Heart left ventricle (tissue), 16 donors: ENCODE data around the gene STRN3. TPM values are rescaled to one million over a fixed set of nuclear protein-coding genes. Genes with fewer than 3 reads are reported as not detected.
A peak's percentile ranks its signal among the peaks of the same experiment; 100 is the strongest.
"Not testable (repeated sequence)": the region's sequence is repeated elsewhere in the genome, so short reads cannot be mapped to it uniquely, and the experiment has no call there.

ENCODE experiments used
- ATAC-seq, 4 donors: fragments of 200-7000 bp; cut with Tn5 transposase; one replicate each; pipeline ENCODE4 v1.9.1; 2020 to 2022; ENCODE audit warnings: moderate library complexity in 4 of 4, mild to moderate bottlenecking in 3 of 4, moderate number of reproducible peaks in 1 of 4
- DNase-seq, 5 donors: peaks; one replicate each; pipeline ENCODE4 v3.0.0-alpha.2; 2020
- H3K27ac ChIP-seq, 12 donors: fragments of 200-600 bp; sonication (generic) in 4 of 12; one replicate each; pipeline versions ENCODE4 v1.5.0 to v1.8.0; 2016 to 2022; ENCODE audit warnings: mild to moderate bottlenecking in 2 of 12
- H3K27me3 ChIP-seq, 9 donors: fragments of 200-600 bp; sonication (generic) in 2 of 9; one replicate each; pipeline versions ENCODE4 v1.5.1 to v1.8.0; 2016 to 2022; ENCODE audit warnings: mild to moderate bottlenecking in 3 of 9
- H3K36me3 ChIP-seq, 9 donors: fragments of 200-600 bp; sonication (generic) in 2 of 9; one replicate each; pipeline versions ENCODE4 v1.5.0 to v1.8.0; 2018 to 2022; ENCODE audit warnings: mild to moderate bottlenecking in 2 of 9
- H3K4me1 ChIP-seq, 12 donors: fragments of 200-600 bp; sonication (generic) in 4 of 12; one replicate each; pipeline versions ENCODE4 v1.5.0 to v1.8.0; 2016 to 2022; ENCODE audit warnings: mild to moderate bottlenecking in 3 of 12
- H3K4me3 ChIP-seq, 12 donors: fragments of 200-600 bp; sonication (generic) in 4 of 12; one replicate each; pipeline versions ENCODE4 v1.5.0 to v1.8.0; 2017 to 2022; ENCODE audit warnings: mild to moderate bottlenecking in 9 of 12, moderate library complexity in 4 of 12
- H3K9me3 ChIP-seq, 12 donors: fragments of 200-600 bp; sonication (generic) in 4 of 12; one replicate each; pipeline versions ENCODE4 v1.5.0 to v1.8.0; 2016 to 2022; ENCODE audit warnings: mild to moderate bottlenecking in 1 of 12
- CTCF ChIP-seq, 12 donors: fragments of 200-600 bp; sonication (generic) in 4 of 12; IDR thresholded peaks; one replicate each; pipeline versions ENCODE4 v1.5.0 to v1.8.0; 2018 to 2022; ENCODE audit warnings: antibody characterized with exemption in 12 of 12, mild to moderate bottlenecking in 5 of 12
- POLR2A ChIP-seq, 2 donors: fragments of 450-650 bp; IDR thresholded peaks; one replicate each; pipeline ENCODE4 v1.6.1; 2017; ENCODE audit warnings: antibody characterized with exemption in 2 of 2, mild to moderate bottlenecking in 2 of 2, moderate library complexity in 2 of 2
- WGBS, 4 donors: extraction: QIAGEN DNeasy Blood & Tissue Kit in 2 of 4; methylation state at CpG; one replicate each; pipeline versions ENCODE4 v1.1.5 to v1.1.7; 2013 to 2018; 5-methylcytosine and 5-hydroxymethylcytosine counted together
- intact Hi-C, 10 donors: fragments of 100-400 bp; cut with DNase I; formaldehyde crosslinking; loops; one replicate each; pipeline versions ENCODE4 v1.11.1 to v1.14.2; 2022
- polyA plus RNA-seq, 2 donors: library from polyadenylated mRNA; stranded (reverse); fragments of 200-250 nt; gene quantifications; one replicate each; pipeline ENCODE4 v1.2.3, GENCODE V29; 2013
- total RNA-seq, 9 donors: library from RNA; depleted of rRNA in 2 of 9; stranded (reverse); fragments of >200 nt in 2 of 9; fragmentation: NEBNext Ultra II Directional in 3 of 9; extraction: Animal tissue kit (Norgen Biotek cat#: 25700) in 3 of 9; gene quantifications; one replicate each; pipeline versions ENCODE4 v1.1.0 to v1.2.4, GENCODE V29; 2016 to 2023
- donor health status: ischemic (EF 13 %, LVEDD 7.1; RV severe dilation, severe dysfunction).
- donor health status: healthy with polysubstance abuse.
- donor health status: DM: no; HTN: yes; CAD: no.
- donor health status: DM: no; HTN: no; CAD: no.
- donor health status: ischemic (EF 25% LVEDD 6.9; RV normal size, moderate dysfunction).
- donor health status: ischemic (EF 25% LVEDD 5.7; RV mildly dilated, moderate dysfunction).
- donor health status: healthy.
- donor health status: DM: yes; HTN: yes; CAD: no.
- donor health status: ischemic (EF 35%, LVEDD 5.7; RV mildly dilated, moderate dysfunction).
- donor health status: nonischemic (EF 11% LVEDD 7.7; RV severe dilation, severe dysfunction).
- donor health status: DM: yes; HTN: yes; CAD: no.
- donor health status: PGD.
- donor health status: ischemic (EF 29% LVEDD 5.4; RV normal size, mild dysfunction).
- donor health status: nonischemic (EF 23%, LVEDD 6.1; RV moderate dilation, normal function).

The STRN3 gene
- total and polyA plus RNA-seq, 11 donors, result 11.0 to 60.3 (median 44.4) TPM

GRCh38 chr14:31070431-31070830, 44.3 kb upstream of the STRN3 start:
- peaks cover 0 to 44% (median 14%) of the 10 kb centered on the region in 9 donors for H3K36me3 ChIP-seq
- H3K4me1 ChIP-seq, result peaks cover 0 to 6% (median 0%) of the 10 kb centered on the region in 12 donors
- H3K4me3 ChIP-seq, result no peak overlapping the region
- WGBS, 4 donors, result 91 to 95% (median 95%) methylated on average over 5 of the region's 5 CpGs
- H3K9me3 ChIP-seq, result peaks cover 0 to 3% (median 0%) of the 10 kb centered on the region in 12 donors
- H3K27me3 ChIP-seq, result no peaks in the 10 kb centered on the region
- intact Hi-C loops, result no loop called here
- no peak for DNase-seq
- H3K27ac ChIP-seq, result no peak overlapping the region
- ATAC-seq, result no peak
- TF ChIP-seq CTCF (IDR thresholded peaks at IDR 0.05) (no peak), POLR2A (IDR thresholded peaks at IDR 0.05) (no peak)

- H3K9me3 ChIP-seq, result no peaks in the 10 kb centered on the region
- H3K27ac ChIP-seq, result no peak overlapping the region
- peaks cover 0 to 6% (median 0%) of the 10 kb centered on the region in 12 donors for H3K4me1 ChIP-seq
- H3K27me3 ChIP-seq, result no peaks in the 10 kb centered on the region
- H3K4me3 ChIP-seq, result no peak overlapping the region
- no peak for ATAC-seq
- H3K36me3 ChIP-seq, result peaks cover 0 to 33% (median 11%) of the 10 kb centered on the region in 9 donors
- WGBS, 4 donors, result 90 to 97% (median 95%) methylated on average over 3 of the region's 3 CpGs
- no peak for TF ChIP-seq POLR2A (IDR thresholded peaks at IDR 0.05)
- TF ChIP-seq CTCF (IDR thresholded peaks at IDR 0.05), result no peak
- intact Hi-C loops, result loop anchor here in 1 of 10 donors (5.0 kb wide), 1 partner anchor 42 kb away; the partner anchor contains the start of genes AP4S1 and STRN3
- DNase-seq, result no peak
Measured at GRCh38 chr14:31069343-31069742, 43.2 kb upstream of the STRN3 start.

GRCh38 chr14:31068235-31068634, 42.1 kb upstream of the STRN3 start:
- no peak for DNase-seq
- 76 to 100% (median 94%) methylated on average over 1 of the region's 1 CpG for WGBS, 4 donors
- ATAC-seq, result peak in 3 of 4 donors; percentile 7 to 64 (median 38)
- Histone ChIP-seq H3K4me3 (no peak overlapping the region), H3K27ac (peak overlapping the region in 1 of 12 donors; percentile 57), H3K9me3 (no peaks in the 10 kb centered on the region), H3K27me3 (no peaks in the 10 kb centered on the region), H3K36me3 (peaks cover 0 to 25% (median 8%) of the 10 kb centered on the region in 9 donors), H3K4me1 (peaks cover 0 to 6% (median 0%) of the 10 kb centered on the region in 12 donors)
- intact Hi-C loops, result loop anchor here in 1 of 10 donors (5.0 kb wide), 1 partner anchor 41 kb away; the partner anchor contains the start of genes AP4S1 and STRN3
- no peak for TF ChIP-seq CTCF (IDR thresholded peaks at IDR 0.05)
- TF ChIP-seq POLR2A (IDR thresholded peaks at IDR 0.05), result no peak

- intact Hi-C loops, ATAC-seq, H3K9me3 ChIP-seq, H3K27ac ChIP-seq, DNase-seq, H3K27me3 ChIP-seq, H3K36me3 ChIP-seq, H3K4me3 ChIP-seq: not testable (repeated sequence)
- WGBS, 4 donors, result 87 to 91% (median 90%) methylated on average over 8 of the region's 8 CpGs
- H3K4me1 ChIP-seq, result peaks cover 0 to 13% (median 3%) of the 10 kb centered on the region in 12 donors
Measured at GRCh38 chr14:31062908-31063307, 36.7 kb upstream of the STRN3 start.
